Trophoblast cell (in vitro differentiated cells and primary cell): Measurements from ENCODE around the gene PAQR4.

Experiments
- DNase-seq, 2 donors: peaks; one replicate each; pipeline ENCODE4 v3.0.0-alpha.2; 2016
- H2AFZ ChIP-seq: 2 replicates; pipeline ENCODE4 v1.6.1; 2013; ENCODE audit warnings: low read length, moderate library complexity, mild to moderate bottlenecking; ENCODE audit not compliant: insufficient read depth, poor library complexity
- H2AK5ac ChIP-seq: 2 replicates; pipeline ENCODE4 v1.6.1; 2013; ENCODE audit warnings: mild to moderate bottlenecking, low read length
- H2BK120ac ChIP-seq: 2 replicates; pipeline ENCODE4 v1.6.1; 2013; ENCODE audit warnings: low read length, mild to moderate bottlenecking, moderate library complexity; ENCODE audit not compliant: insufficient read depth, poor library complexity
- H2BK12ac ChIP-seq: 2 replicates; pipeline ENCODE4 v1.6.1; 2013; ENCODE audit warnings: mild to moderate bottlenecking, low read length, moderate library complexity
- H2BK5ac ChIP-seq: 2 replicates; pipeline ENCODE4 v1.6.1; 2013; ENCODE audit warnings: low read length, low read depth, moderate library complexity, mild to moderate bottlenecking; ENCODE audit not compliant: poor library complexity
- H3K14ac ChIP-seq: 2 replicates; pipeline ENCODE4 v1.6.1; 2013; ENCODE audit warnings: mild to moderate bottlenecking, low read length
- H3K18ac ChIP-seq: 2 replicates; pipeline ENCODE4 v1.6.1; 2013; ENCODE audit warnings: mild to moderate bottlenecking, low read length
- H3K23ac ChIP-seq: 2 replicates; pipeline ENCODE4 v1.6.1; 2013; ENCODE audit warnings: low read length
- H3K27ac ChIP-seq: 2 replicates; pipeline ENCODE4 v1.5.1; 2013; ENCODE audit warnings: low read depth, mild to moderate bottlenecking, inconsistent platforms, low read length, moderate library complexity
- H3K27me3 ChIP-seq: 2 replicates; pipeline ENCODE4 v1.6.1; 2013; ENCODE audit warnings: inconsistent platforms, mild to moderate bottlenecking, low read length, moderate library complexity; ENCODE audit not compliant: insufficient read depth
- H3K36me3 ChIP-seq, 2 experiments: 1 replicate in 1 of 2; 2 replicates in 1 of 2; pipeline ENCODE4 v1.6.1; 2013; ENCODE audit warnings: low read length in 2 of 2, mild to moderate bottlenecking in 2 of 2, moderate library complexity in 1 of 2; ENCODE audit not compliant: insufficient read depth in 2 of 2, control insufficient read depth in 1 of 2
- H3K4ac ChIP-seq: 2 replicates; pipeline ENCODE4 v1.6.1; 2013; ENCODE audit warnings: low read depth, mild to moderate bottlenecking, low read length, moderate library complexity
- H3K4me1 ChIP-seq, 2 experiments: 1 replicate in 1 of 2; 2 replicates in 1 of 2; pipeline ENCODE4 v1.6.1; 2013; ENCODE audit warnings: low read length in 2 of 2, mild to moderate bottlenecking in 2 of 2, moderate library complexity in 1 of 2; ENCODE audit not compliant: insufficient read depth in 2 of 2, control insufficient read depth in 1 of 2
- H3K4me2 ChIP-seq: 2 replicates; pipeline ENCODE4 v1.6.1; 2013; ENCODE audit warnings: inconsistent platforms, mild to moderate bottlenecking, low read length, moderate library complexity
- H3K4me3 ChIP-seq: 2 replicates; pipeline ENCODE4 v1.5.1; 2013; ENCODE audit warnings: mild to moderate bottlenecking, low read depth, low read length, inconsistent platforms
- H3K79me1 ChIP-seq: one replicate; pipeline ENCODE4 v1.6.1; 2013; ENCODE audit warnings: low read length
- H3K79me2 ChIP-seq: 2 replicates; pipeline ENCODE4 v1.6.1; 2013; ENCODE audit warnings: low read length, mild to moderate bottlenecking; ENCODE audit not compliant: control insufficient read depth, insufficient read depth, poor library complexity
- H3K9ac ChIP-seq: 2 replicates; pipeline ENCODE4 v1.6.1; 2013; ENCODE audit warnings: mild to moderate bottlenecking, low read length
- H3K9me3 ChIP-seq: 2 replicates; pipeline ENCODE4 v1.6.1; 2013; ENCODE audit warnings: low read depth, mild to moderate bottlenecking, control low read depth, inconsistent platforms, low read length; ENCODE audit not compliant: insufficient read depth
- H4K12ac ChIP-seq: 2 replicates; pipeline ENCODE4 v1.6.1; 2013; ENCODE audit warnings: low read depth, mild to moderate bottlenecking, low read length, moderate library complexity
- H4K8ac ChIP-seq: 2 replicates; pipeline ENCODE4 v1.6.1; 2013; ENCODE audit warnings: low read depth, mild to moderate bottlenecking, low read length, moderate library complexity
- H4K91ac ChIP-seq: one replicate; pipeline ENCODE4 v1.6.1; 2013; ENCODE audit warnings: low read depth, mild to moderate bottlenecking, low read length, moderate library complexity
- WGBS: extraction: QIAGEN DNeasy Blood & Tissue Kit; methylation state at CpG from one replicate; pipeline ENCODE4 v1.1.7; 2013; ENCODE audit warnings: missing lambda C conversion rate; ENCODE audit not compliant: insufficient read length, insufficient coverage; ENCODE audit errors: extremely low coverage; 5-methylcytosine and 5-hydroxymethylcytosine counted together

The PAQR4 gene

GRCh38 chr16:2967211-2967631, 1.9 kb upstream of the PAQR4 start:
- no peak overlapping the region for H2AK5ac ChIP-seq
- no peak overlapping the region for H3K4ac ChIP-seq
- peaks cover 20 to 37% of the 10 kb centered on the region in 2 experiments for H3K4me1 ChIP-seq
- H2AFZ ChIP-seq = no peak overlapping the region
- no peak overlapping the region for H2BK12ac ChIP-seq
- no peak overlapping the region for H2BK5ac ChIP-seq
- no peak overlapping the region for H3K4me3 ChIP-seq
- H4K91ac ChIP-seq = no peak overlapping the region
- H3K27ac ChIP-seq = no peak overlapping the region
- H3K36me3 ChIP-seq = peaks cover 7 to 9% of the 10 kb centered on the region in 2 experiments
- no peak overlapping the region for H3K23ac ChIP-seq
- no peak for DNase-seq
- peaks cover 3% of the 10 kb centered on the region for H3K27me3 ChIP-seq
- no peak overlapping the region for H3K4me2 ChIP-seq
- no peak overlapping the region for H3K14ac ChIP-seq
- H3K79me2 ChIP-seq = peaks cover 2% of the 10 kb centered on the region
- H3K79me1 ChIP-seq = peaks cover 7% of the 10 kb centered on the region
- no peak overlapping the region for H4K12ac ChIP-seq
- H3K9me3 ChIP-seq = no peaks in the 10 kb centered on the region
- no peak overlapping the region for H3K9ac ChIP-seq
- H2BK120ac ChIP-seq = no peak overlapping the region
- no peak overlapping the region for H3K18ac ChIP-seq
- H4K8ac ChIP-seq = no peak overlapping the region
- WGBS = no CpG with 5 or more reads among the region's 51 CpGs

- H4K8ac ChIP-seq = no peak overlapping the region
- H4K91ac ChIP-seq = no peak overlapping the region
- no peak overlapping the region for H2BK12ac ChIP-seq
- no CpG with 5 or more reads among the region's 33 CpGs for WGBS
- H4K12ac ChIP-seq = no peak overlapping the region
- H3K27me3 ChIP-seq = peaks cover 3% of the 10 kb centered on the region
- no peak overlapping the region for H2BK5ac ChIP-seq
- no peak overlapping the region for H2AFZ ChIP-seq
- no peak overlapping the region for H3K9ac ChIP-seq
- no peak overlapping the region for H3K27ac ChIP-seq
- H2AK5ac ChIP-seq = no peak overlapping the region
- peaks cover 2% of the 10 kb centered on the region for H3K79me2 ChIP-seq
- H3K23ac ChIP-seq = no peak overlapping the region
- H3K4me2 ChIP-seq = no peak overlapping the region
- no peaks in the 10 kb centered on the region for H3K9me3 ChIP-seq
- peaks cover 13 to 14% of the 10 kb centered on the region in 2 experiments for H3K36me3 ChIP-seq
- no peak overlapping the region for H2BK120ac ChIP-seq
- no peak overlapping the region for H3K18ac ChIP-seq
- DNase-seq = no peak
- H3K4me3 ChIP-seq = no peak overlapping the region
- peaks cover 20 to 37% of the 10 kb centered on the region in 2 experiments for H3K4me1 ChIP-seq
- H3K14ac ChIP-seq = no peak overlapping the region
- H3K4ac ChIP-seq = no peak overlapping the region
- peaks cover 7% of the 10 kb centered on the region for H3K79me1 ChIP-seq
These were observed 1.4 kb upstream of the PAQR4 start for GRCh38 chr16:2967721-2968161.

- H3K4me2 ChIP-seq = peak overlapping the region; percentile 96
These were observed 795 bp upstream of the PAQR4 start for GRCh38 chr16:2968368-2968737.

GRCh38 chr16:2969545-2970521, 685 bp downstream of the PAQR4 start:
- H2BK5ac ChIP-seq = peak overlapping the region; percentile 13
- peak overlapping the region; percentile 96 for H3K4me2 ChIP-seq
- H3K36me3 ChIP-seq = peaks cover 29 to 32% of the 10 kb centered on the region in 2 experiments
- peak overlapping the region; percentile 80 for H3K9ac ChIP-seq
- peaks cover 2% of the 10 kb centered on the region for H3K79me2 ChIP-seq
- H4K91ac ChIP-seq = peak overlapping the region; percentile 66
- H4K8ac ChIP-seq = peak overlapping the region; percentile 46
- DNase-seq = peak in 1 of 2 donors; percentile 21
- H3K14ac ChIP-seq = peak overlapping the region; percentile 70
- H3K79me1 ChIP-seq = peaks cover 5% of the 10 kb centered on the region
- no peak overlapping the region for H2BK12ac ChIP-seq
- peak overlapping the region; percentile 37 for H3K4ac ChIP-seq
- no CpG with 5 or more reads among the region's 83 CpGs for WGBS
- H2AK5ac ChIP-seq = peak overlapping the region; percentile 61
- no peak overlapping the region for H3K27ac ChIP-seq
- H3K4me1 ChIP-seq = peaks cover 14 to 20% of the 10 kb centered on the region in 2 experiments
- H2AFZ ChIP-seq = peak overlapping the region; percentile 42
- H3K23ac ChIP-seq = no peak overlapping the region
- H4K12ac ChIP-seq = peak overlapping the region; percentile 16
- peak overlapping the region; percentile 88 for H3K4me3 ChIP-seq
- no peaks in the 10 kb centered on the region for H3K27me3 ChIP-seq
- H3K9me3 ChIP-seq = no peaks in the 10 kb centered on the region
- H3K18ac ChIP-seq = peak overlapping the region; percentile 80
- H2BK120ac ChIP-seq = peak overlapping the region; percentile 29

More at GRCh38 chr16:2968368-2968737, 795 bp upstream of the PAQR4 start:
- Histone ChIP-seq H3K23ac (no peak overlapping the region), H2BK5ac (no peak overlapping the region), H2BK12ac (no peak overlapping the region), H3K4me3 (no peak overlapping the region), H3K9ac (no peak overlapping the region), H4K91ac (no peak overlapping the region), H3K14ac (no peak overlapping the region), H3K18ac (no peak overlapping the region), H4K8ac (no peak overlapping the region), H3K27me3 (peaks cover 3% of the 10 kb centered on the region), H2AFZ (no peak overlapping the region), H3K36me3 (peaks cover 16 to 18% of the 10 kb centered on the region in 2 experiments), H3K79me1 (peaks cover 7% of the 10 kb centered on the region), H2BK120ac (no peak overlapping the region), H3K27ac (no peak overlapping the region), H3K4me1 (peaks cover 20 to 34% of the 10 kb centered on the region in 2 experiments), H3K79me2 (peaks cover 2% of the 10 kb centered on the region), H3K4ac (no peak overlapping the region), H3K9me3 (no peaks in the 10 kb centered on the region), H4K12ac (no peak overlapping the region), H2AK5ac (no peak overlapping the region)
- DNase-seq = no peak
- no CpG with 5 or more reads among the region's 18 CpGs for WGBS
